Esophagus muscularis mucosa (tissue), 4 donors: ENCODE data around the gene HNRNPUL2.

Experiments used
- EP300 ChIP-seq: sonication (generic); formaldehyde crosslinking; IDR thresholded peaks from one replicate; pipeline ENCODE4 v1.6.1; 2017; ENCODE audit warnings: antibody characterized with exemption
- POLR2A ChIP-seq: fragments of 450-650 bp; IDR thresholded peaks from one replicate; pipeline ENCODE4 v1.6.1; 2017; ENCODE audit warnings: antibody characterized with exemption, moderate library complexity, mild to moderate bottlenecking, low read depth
- POLR2AphosphoS5 ChIP-seq, 2 donors: sonication (generic); formaldehyde crosslinking; IDR thresholded peaks; one replicate each; pipeline ENCODE4 v1.6.1; 2017; ENCODE audit warnings: antibody characterized with exemption in 2 of 2
- TF ChIP-seq, protein P1 (sequence below), 3 experiments: fragments of 200-600 bp in 2 of 3; fragments of 450-650 bp in 1 of 3; sonication (generic) in 2 of 3; IDR thresholded peaks; one replicate each; pipeline ENCODE4 v1.5.1; 2017 to 2019; ENCODE audit warnings: antibody characterized with exemption in 3 of 3, mild to moderate bottlenecking in 2 of 3, moderate library complexity in 1 of 3

DNA sequence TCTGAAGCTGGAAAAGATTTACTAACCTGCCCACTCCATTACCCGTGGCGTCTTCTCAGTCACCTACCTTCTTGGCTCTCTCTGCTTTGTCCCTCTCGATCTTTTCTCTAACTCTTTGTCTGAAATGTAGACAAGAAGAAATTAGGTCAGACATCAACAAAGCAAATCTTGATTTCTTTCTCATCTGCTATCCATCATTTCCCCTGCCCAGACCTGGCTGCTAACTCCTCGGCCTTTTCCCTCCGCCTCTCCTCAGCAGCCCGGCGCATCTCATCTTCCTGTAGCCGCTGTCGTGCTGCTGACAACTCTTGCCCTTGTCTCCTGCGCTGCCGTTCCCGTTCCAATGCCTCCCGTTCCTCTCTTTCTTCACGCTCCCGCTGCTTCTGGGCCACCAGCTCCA is 49.5 kb downstream of the HNRNPUL2 start:
- TF ChIP-seq, protein P1, sequence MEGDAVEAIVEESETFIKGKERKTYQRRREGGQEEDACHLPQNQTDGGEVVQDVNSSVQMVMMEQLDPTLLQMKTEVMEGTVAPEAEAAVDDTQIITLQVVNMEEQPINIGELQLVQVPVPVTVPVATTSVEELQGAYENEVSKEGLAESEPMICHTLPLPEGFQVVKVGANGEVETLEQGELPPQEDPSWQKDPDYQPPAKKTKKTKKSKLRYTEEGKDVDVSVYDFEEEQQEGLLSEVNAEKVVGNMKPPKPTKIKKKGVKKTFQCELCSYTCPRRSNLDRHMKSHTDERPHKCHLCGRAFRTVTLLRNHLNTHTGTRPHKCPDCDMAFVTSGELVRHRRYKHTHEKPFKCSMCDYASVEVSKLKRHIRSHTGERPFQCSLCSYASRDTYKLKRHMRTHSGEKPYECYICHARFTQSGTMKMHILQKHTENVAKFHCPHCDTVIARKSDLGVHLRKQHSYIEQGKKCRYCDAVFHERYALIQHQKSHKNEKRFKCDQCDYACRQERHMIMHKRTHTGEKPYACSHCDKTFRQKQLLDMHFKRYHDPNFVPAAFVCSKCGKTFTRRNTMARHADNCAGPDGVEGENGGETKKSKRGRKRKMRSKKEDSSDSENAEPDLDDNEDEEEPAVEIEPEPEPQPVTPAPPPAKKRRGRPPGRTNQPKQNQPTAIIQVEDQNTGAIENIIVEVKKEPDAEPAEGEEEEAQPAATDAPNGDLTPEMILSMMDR (IDR thresholded peaks at IDR 0.05) = no peak
- TF ChIP-seq POLR2AphosphoS5 (IDR thresholded peaks at IDR 0.05) (no peak), POLR2A (no peak), EP300 (no peak)
